ENCODE data around the gene IRF9.

Gene IRF9

DNA sequence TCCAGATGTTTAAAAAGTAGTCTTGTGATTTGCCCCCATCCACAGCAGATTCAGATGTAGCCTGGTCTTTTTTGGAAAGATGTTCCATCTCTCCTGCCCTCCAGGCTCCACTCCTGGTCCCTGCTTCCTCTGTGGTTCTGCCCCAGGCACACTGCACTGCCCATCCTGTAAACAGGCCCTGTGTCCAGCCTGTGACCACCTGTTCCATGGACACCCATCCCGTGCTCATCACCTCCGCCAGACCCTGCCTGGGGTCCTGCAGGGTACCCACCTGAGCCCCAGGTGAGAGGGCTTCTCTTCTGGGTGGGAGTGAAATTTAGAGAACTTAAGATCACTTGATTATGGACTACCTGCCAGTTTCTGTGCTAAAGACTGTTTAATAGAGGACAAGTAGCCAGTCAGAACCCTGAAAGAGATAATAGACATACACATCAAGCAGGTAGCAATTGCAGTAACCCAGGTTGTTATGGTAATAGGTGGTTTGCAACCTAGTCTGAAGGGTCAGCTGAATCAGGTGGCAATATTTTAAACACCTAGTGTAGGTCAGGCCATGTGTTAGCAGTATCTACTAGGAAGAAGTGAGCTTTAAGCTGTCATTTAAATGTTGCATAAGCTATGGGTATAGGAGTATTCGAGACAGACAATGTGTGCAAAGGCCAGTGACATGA is 11.6 kb upstream of the IRF9 start:
- DNase-seq: no peak

DNA sequence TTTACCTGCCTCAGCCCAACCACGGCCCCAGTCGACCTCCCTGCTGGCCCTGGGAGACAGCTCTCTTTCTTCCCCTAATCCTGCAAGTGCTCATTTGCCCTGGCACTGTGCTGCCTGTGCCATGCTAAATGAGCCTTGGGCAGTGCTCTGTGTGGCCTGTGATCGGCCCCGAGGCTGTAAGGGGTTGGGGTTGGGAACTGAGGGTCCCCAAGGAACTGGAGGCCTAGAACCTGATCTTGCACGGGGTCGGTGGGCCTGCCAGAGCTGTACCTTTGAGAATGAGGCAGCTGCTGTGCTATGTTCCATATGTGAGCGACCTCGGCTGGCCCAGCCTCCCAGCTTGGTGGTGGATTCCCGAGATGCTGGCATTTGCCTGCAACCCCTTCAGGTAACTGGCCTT is 11.0 kb upstream of the IRF9 start:
- no peak for DNase-seq

DNA sequence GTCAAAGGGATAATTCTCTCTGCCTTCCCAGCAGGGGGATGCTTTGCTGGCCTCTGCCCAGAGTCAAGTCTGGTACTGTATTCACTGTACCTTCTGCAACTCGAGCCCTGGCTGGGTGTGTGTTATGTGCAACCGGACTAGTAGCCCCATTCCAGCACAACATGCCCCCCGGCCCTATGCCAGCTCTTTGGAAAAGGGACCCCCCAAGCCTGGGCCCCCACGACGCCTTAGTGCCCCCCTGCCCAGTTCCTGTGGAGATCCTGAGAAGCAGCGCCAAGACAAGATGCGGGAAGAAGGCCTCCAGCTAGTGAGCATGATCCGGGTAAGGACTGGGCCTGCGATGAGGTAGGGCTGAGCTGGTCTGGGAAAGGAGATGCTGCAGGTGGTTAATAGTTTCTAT is 10.5 kb upstream of the IRF9 start:
- DNase-seq: no peak

DNA sequence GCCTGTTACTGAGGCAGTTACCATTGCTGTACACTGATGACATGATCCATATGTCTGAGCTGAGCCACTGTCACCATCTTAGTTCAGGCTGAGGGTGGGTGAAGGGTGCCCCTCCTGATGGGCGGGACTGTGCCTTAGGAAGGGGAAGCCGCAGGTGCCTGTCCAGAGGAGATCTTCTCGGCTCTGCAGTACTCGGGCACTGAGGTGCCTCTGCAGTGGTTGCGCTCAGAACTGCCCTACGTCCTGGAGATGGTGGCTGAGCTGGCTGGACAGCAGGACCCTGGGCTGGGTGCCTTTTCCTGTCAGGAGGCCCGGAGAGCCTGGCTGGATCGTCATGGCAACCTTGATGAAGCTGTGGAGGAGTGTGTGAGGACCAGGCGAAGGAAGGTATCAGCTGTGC is 10.1 kb upstream of the IRF9 start:
- no peak for DNase-seq

DNA sequence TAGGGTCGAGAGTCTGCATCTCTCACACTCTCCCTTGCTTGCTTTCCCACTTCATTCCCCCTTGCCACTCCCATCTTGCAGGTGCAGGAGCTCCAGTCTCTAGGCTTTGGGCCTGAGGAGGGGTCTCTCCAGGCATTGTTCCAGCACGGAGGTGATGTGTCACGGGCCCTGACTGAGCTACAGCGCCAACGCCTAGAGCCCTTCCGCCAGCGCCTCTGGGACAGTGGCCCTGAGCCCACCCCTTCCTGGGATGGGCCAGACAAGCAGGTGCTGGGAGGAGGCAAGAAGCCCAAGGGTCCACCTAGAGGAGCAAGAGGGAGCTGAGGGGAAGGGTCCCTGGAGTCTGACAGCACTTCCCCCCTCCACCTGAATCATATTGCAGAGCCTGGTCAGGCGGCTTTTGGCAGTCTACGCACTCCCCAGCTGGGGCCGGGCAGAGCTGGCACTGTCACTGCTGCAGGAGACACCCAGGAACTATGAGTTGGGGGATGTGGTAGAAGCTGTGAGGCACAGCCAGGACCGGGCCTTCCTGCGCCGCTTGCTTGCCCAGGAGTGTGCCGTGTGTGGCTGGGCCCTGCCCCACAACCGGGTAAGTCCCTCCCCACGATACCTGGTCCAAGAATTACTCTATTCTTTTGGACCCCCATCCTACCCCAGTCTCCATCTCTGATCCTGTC is 9.5 kb upstream of the IRF9 start:
- DNase-seq: no peak

DNA sequence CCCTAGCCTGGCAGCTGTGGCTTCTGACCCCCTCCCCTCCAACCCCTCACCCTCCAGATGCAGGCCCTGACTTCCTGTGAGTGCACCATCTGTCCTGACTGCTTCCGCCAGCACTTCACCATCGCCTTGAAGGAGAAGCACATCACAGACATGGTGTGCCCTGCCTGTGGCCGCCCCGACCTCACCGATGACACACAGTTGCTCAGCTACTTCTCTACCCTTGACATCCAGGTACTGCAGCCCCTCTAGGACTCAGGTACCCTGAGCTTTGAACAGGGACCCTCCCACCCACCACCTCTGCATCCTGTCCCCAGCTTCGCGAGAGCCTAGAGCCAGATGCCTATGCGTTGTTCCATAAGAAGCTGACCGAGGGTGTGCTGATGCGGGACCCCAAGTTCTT is 6.0 kb upstream of the IRF9 start:
- no peak for DNase-seq

DNA sequence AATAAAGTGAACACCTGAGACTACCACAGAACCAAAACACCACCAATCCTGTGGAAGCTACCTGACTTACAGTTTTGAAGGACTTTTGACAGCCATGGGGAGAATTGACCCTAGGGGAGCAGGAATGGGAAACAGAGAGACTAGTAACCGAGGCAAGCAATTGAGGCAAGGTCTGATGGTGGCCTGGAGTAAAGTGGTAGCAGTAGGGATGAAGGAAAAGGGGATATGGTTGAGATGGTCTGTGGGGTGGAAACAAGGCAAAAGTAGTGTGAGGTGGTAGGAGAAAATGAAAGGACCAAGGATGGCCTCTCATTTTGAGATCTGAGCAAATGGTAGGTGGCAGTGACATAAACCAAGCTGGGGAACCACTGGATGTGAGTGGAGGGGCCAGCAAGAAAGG is 4.2 kb upstream of the IRF9 start:
- DNase-seq: no peak

DNA sequence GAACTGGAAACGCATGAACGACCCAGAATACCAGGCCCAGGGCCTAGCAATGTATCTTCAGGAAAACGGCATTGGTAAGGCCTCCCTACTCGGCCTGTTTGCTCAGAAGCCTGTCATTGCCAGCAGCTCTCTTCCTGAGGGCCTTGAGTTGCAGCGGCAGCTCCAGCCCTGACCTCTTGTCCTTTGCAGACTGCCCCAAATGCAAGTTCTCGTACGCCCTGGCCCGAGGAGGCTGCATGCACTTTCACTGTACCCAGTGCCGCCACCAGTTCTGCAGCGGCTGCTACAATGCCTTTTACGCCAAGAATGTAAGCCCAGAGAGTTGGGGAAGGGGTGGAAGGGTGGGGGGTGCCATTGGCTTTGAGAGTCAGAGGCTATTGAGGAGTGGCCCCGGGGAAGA is 3.7 kb upstream of the IRF9 start:
- DNase-seq: no peak

DNA sequence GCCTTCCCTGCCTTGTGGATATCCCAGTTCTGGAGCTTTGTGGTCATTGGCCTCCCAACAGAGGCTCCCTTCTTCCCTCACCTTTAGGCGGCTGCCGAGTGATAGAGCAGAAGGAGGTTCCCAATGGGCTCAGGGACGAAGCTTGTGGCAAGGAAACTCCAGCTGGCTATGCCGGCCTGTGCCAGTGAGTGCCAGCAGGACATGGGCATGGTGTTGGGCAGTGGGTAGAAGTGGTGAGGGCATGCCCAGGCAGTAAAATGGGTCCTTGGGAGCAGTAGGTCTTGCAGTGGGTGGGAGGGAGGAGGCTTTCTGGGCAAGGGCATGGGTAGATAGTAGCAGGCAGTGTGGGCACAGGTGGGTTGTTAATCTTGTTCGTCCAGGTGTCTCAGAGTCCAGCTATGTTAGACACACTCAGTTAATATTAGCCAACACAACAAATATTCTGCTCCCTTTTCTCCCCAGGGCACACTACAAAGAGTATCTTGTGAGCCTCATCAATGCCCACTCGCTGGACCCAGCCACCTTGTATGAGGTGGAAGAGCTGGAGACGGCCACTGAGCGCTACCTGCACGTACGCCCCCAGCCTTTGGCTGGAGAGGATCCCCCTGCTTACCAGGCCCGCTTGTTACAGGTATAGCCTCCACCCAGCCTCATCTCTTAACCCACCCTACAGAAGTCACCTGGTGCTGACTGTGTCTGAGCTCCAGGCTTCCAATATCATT is 1.1 kb upstream of the IRF9 start:
- DNase-seq: no peak

DNA sequence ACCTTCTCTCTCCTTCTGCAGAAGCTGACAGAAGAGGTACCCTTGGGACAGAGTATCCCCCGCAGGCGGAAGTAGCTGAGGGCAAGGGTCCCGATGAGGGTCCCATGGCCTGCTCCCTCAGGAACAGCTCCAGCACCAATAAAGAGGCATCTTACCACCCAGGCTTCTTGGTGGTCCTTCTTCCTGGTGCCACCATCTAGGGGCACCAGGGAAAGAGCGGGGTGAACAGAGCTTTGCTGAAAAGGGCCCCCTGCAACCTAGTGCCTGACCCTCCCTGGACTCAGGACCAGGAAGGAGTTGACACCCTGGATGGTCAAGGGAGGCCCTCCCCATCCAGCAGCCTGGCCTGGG is 591 bp upstream of the IRF9 start:
- DNase-seq: no peak

DNA sequence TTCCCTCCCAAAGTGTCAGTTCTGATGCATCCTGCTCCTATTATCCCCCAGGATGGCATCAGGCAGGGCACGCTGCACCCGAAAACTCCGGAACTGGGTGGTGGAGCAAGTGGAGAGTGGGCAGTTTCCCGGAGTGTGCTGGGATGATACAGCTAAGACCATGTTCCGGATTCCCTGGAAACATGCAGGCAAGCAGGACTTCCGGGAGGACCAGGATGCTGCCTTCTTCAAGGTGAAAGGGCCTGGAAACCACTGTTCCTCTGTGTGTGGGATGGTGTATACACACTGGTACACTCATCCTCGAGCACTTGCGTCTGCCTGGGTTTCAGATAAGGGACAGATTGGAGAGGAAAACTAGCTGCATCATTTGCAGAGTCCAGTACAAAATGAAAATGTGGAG is 1.0 kb downstream of the IRF9 start:
- DNase-seq: no peak

DNA sequence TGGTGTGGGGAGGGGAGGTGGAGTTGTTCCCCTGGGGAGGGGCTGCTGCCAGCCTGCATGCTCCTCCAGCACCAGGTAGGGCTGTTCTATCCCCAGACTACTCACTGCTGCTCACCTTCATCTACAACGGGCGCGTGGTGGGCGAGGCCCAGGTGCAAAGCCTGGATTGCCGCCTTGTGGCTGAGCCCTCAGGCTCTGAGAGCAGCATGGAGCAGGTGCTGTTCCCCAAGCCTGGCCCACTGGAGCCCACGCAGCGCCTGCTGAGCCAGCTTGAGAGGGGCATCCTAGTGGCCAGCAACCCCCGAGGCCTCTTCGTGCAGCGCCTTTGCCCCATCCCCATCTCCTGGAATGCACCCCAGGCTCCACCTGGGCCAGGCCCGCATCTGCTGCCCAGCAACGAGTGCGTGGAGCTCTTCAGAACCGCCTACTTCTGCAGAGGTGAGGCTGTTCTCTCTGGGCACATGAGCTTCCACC is 3.5 kb downstream of the IRF9 start:
- DNase-seq: no peak

DNA sequence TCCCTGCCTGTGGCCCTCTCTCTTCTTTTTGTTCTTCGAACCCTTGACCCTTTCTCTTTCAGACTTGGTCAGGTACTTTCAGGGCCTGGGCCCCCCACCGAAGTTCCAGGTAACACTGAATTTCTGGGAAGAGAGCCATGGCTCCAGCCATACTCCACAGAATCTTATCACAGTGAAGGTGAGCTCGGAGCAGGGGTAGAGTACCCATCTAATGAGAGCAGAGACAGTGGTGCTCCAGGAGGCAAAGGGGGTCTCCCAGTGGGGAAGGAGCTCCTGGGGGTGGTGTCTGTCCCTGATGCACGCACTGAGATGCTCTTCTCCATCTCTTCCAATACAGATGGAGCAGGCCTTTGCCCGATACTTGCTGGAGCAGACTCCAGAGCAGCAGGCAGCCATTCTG is 4.7 kb downstream of the IRF9 start:
- no peak for DNase-seq

DNA sequence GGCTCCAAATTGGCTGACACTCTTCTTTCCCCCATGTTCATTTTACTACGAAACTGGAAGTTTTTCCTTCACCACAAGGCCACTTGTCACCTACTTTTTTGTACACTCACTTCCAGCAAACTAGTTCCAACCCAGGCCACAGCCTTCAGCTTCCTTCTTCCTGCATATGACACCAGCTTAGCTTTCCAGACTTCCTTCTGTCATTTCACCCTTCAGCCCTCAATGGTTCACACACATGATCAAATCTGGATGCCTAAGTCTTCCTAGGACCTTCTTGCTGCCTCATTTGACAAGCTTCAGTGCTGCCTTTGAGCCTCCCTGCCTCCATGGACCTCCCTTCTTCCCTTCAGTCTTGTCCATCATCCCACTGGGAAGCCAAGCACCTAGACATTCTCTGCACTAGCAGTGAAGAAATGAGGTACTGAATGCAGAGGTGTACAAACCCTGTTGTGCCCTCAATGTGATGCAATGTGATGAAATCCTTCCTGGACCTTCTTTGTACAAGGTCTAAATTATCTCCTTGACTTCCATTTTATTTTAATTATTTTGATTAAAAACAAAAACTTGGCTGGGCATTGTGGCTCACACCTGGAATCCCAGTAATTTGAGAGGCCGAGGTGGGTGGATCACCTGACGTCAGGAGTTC is 6.5 kb downstream of the IRF9 start:
- no peak for DNase-seq

DNA sequence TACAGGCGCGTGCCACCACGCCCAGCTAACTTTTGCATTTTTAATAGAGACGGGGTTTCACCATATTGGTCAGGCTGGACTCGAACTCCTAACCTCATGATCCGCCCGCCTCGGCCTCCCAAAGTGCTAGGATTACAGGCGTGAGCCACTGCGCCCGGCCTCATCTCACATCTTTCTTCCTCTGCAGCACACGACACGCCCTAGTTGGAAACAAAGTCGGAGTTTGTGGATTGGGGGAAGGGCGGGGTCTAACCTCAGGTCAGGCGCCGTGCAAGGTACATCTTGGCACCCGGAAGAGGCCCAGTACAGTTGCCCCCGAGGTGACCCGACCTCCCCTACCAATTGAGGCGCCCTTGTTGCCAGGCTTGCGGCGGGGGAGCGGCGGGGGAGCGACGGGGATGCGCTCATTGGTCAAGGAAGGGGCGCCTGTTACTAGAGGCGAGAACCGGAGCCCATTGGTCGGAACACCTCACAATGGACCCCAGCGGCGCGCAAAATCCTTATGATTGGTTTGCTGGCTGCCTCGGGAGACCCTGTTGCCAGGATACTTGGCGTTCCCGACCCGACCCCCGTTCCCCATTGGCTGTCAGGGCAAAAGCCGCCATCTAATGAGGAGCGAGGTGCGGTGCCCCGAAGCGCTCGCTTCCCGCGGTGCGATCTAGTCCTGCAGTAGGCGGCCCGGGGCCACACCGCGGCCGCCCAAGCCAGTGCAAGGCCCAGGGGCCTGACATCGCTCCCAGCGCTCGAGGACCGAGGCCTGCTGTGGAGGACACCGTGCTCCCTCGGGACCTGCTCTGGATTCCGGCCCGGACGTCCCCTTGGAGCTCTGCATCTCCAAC is 10.6 kb downstream of the IRF9 start, which contains the start of gene REC8:
REC8 (plus strand) TSS at position 659 of the 839 bp plus-strand sequence. CDS start 473 bp downstream, outside the sequence.
- no peak for DNase-seq

DNA sequence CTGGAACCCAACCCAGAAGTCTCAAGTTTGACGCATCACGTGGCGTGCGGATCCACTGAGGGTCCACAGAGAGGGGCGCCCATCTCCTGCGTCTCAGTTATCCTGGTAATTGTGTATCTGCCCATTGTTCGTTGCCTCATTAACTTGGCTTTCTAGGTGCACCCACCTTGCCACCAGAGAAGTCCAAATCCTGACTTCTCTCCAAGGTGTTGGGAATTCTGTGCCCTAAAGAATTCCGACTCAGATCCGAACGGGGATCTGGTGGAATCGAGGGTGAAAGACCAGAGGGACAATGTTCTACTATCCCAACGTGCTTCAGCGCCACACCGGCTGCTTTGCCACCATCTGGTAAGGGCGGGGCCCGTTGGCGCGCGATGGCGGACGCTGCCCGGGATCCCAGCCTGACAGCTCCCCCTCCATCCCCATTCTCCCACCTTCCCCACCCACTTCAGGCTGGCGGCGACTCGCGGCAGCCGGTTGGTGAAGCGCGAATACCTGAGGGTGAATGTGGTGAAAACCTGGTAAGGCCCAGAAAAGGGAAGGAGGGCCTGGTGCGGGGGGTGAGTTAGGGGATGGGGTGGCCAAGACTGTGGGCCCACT is 11.3 kb downstream of the IRF9 start:
- DNase-seq: no peak

DNA sequence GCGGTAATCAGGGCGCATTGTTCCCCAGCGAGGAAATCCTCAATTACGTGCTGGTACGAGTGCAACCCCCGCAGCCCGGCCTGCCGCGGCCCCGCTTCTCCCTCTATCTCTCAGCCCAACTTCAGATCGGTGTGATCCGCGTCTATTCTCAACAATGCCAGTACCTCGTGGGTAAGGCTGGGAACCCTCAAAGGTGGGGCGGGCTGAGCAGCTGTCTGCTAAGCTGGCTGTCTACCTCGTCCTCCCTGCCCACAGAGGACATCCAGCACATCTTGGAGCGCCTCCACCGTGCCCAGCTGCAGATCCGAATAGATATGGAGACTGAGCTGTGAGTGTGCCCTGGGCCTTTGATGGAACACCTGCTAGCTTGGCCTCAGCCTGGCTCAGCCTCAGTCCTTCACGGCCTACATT is 11.8 kb downstream of the IRF9 start:
- DNase-seq: no peak

DNA sequence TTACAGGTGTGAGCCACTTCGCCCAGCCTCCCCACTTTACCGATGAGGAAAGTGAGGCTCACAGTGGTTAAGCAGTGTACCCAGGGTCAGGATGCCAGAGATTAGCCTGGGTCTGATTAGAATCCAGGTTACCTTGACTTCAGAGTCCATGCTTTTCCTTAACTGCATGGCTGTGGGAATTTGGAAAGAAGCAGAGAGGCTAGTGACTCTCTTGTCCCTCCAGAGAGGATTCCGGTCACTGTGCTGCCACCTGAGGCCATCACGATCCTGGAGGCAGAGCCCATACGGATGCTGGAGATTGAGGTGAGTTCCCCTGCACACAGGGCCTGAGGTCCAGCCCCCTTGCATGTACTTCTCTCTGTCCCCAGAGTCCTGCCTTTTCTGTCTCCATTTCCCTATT is 15.5 kb downstream of the IRF9 start:
- DNase-seq: no peak

DNA sequence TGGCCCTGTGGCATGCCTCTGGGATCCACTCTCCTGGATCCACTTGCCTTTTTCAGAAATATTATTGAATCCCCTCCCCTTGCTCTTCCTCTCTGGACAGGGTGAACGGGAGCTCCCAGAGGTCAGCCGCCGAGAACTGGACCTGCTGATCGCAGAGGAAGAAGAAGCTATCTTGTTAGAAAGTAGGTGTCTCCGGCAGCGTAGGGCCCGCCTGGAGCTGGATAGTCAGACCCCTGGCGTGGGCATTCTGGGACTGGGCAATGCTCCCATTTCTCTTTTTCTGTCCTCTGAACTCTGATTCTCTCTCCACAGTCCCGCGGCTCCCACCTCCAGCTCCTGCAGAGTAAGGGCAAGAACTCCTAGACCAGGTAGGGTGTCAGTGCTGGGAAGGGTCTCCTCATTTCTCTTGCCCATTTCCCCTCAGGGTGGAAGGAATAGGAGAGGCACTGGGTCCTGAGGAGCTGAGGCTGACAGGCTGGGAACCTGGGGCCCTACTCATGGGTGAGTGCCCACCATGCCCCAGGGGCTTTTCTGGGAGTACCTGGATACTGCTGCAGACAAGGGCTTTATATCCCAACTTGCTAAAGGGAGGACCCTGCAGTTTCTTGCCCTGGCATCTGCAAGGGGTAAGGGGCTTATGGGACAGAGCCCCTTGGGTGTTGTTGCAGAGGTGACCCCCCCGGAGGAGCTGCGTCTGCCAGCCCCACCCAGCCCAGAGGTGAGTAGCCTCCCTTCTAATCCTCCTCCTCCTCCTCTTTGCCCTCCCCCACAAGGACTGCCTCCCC is 16.2 kb downstream of the IRF9 start:
- no peak for DNase-seq

DNA sequence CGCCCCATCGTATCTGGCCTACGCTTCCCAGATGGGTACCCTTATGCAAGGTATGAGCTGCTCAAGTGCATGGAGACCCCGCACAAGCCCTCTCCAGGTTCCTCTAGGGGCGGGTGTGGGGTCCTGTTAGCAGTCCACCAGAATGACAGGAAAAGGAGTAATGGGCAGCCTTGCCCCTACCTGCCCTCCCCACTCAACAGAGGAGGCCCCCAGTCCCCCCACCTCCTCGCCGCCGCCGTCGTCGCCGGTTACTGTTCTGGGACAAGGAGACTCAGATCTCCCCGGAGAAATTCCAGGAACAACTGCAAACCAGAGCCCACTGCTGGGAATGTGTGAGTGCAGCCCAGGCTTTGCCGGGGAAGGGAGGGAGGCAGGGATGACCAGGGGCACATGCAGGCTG is 16.8 kb downstream of the IRF9 start:
- no peak for DNase-seq

DNA sequence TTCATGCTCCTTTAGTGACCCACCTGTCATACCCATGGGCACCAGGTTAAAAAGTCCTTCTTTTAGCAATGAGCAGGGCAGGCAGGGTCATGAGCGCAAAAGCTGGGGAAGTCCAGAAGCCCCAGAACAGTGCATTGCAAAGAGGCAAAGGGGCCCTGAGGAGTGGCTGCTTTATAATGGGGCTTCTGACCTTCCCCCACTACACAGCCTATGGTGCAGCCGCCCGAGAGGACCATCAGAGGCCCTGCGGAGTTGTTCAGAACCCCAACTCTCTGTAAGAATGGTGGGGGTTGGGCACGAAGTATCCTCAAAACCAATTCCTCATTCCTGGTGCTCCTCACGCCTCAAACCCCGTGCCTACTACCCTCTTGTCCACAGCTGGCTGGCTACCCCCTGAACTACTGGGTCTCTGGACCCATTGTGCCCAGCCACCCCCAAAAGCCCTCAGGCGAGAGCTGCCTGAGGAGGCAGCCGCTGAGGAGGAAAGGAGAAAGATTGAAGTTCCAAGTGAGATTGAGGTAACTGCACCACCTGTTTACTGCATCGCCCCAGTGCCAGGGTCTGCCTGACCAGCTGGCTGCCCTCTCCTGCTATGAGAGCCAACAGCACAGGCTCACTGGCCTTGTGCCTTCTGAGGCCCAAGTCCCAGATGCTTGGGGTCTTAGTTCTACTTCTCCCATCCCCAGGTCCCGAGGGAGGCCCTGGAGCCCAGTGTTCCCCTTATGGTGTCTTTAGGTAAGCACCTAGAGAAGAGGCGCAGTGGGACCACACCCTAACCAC is 17.5 kb downstream of the IRF9 start:
- no peak for DNase-seq
